Stimulated activated CD8-positive, alpha-beta memory T cell treated with anti-CD3 and anti-CD28 coated beads, Interleukin-7, amount 100 ng/mL, for 48 hours (primary cell): ENCODE measurements around the gene MEX3D.
A peak's percentile ranks its signal among the peaks of the same experiment; 100 is the strongest.
"Not testable (repeated sequence)": the region's sequence is repeated elsewhere in the genome, so short reads cannot be mapped to it uniquely, and the experiment has no call there.

Experiments used
- DNase-seq, 2 donors: peaks; one replicate each; pipeline ENCODE4 v3.0.0-alpha.2; 2020; ENCODE audit warnings: low read depth in 1 of 2; ENCODE audit errors: extremely low read depth in 1 of 2

MEX3D gene

DNA sequence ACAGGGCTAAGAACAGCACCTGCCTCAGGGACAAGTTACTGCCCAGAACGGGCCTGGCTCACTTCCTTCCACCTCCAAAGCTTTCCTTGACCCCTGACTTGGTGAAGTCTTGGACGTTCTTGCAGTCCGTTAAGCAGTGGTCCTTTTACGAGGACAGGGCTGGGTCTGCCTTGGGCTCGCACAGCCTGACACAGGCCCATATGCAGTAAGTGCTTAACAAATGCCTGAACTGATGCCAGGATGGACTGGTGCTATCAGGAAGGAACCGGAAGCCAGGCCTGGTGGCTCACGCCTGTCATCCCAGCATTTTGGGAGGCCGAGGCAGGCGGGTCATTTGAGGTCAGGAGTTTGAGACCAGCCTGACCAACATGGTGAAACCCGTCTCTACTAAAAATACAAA, 46.1 kb downstream of the MEX3D start:
- no peak for DNase-seq

DNA sequence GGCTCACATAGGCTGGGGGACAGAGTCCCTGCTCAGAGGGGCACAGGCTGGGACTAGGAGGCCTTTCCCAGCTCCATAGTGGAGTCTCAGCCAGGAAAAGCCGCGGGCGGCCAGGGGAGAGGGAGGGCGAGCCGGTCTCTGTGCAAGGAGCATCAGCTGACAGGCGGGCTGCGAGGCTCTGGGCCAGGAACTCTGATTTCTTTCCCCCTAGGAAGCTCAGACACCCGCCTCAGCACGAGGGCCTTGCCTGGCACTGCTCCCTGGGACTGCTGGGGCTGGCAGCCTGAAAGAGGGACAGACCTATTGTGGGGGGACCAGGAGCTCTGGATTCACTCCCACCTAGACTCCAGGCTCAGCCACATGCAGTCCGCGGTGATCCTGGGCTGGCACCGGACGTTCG, 46.5 kb downstream of the MEX3D start:
- DNase-seq, result no peak

DNA sequence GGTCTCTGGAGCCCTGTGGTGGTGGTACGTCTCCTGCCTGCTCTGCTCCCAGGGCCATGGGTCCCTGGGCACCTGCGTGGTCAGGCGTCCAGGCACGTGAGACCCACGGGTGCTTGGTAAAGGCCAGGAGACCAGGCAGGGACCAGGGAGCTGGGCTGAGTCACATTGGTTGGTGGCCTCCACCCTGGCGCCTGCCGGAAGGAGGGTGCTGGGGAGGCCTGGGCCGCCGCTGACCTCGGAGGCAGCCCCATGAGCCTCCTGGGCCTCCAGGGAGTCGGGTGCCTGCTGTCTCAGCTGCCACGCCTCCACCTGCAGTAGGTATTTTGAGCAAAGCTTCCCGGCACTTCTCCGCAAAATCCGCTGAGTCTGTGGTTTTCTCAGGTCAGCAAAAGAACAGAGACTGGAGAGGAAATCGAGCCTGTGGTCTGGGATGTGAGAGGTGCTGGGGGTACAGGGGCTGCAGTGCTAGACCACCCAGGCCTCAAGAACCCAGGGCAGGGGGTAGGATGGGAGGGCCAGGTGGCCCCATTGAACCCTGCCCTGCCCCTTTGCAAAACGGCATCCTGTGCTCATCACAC, 47.8 kb downstream of the MEX3D start:
- DNase-seq, result no peak

DNA sequence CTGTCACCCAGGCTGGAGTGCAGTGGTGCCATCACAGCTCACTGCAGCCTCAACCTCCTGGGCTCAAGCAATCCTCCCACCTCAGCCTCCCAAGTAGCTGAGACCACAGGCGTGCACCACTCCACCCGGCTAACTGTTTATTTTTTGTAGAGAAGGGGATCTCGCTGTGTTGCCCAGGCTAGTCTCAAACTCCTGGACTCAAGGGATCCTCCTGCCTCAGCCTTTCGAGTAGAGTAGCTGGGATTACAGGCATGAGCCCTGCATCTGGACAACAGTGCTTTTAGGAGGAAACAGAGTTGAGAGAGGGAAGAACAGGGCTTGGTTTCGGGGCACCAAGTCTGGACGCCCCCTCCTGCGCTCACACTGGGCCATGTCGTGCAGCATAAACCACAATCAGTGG, 48.3 kb downstream of the MEX3D start:
- not testable (repeated sequence) for DNase-seq

DNA sequence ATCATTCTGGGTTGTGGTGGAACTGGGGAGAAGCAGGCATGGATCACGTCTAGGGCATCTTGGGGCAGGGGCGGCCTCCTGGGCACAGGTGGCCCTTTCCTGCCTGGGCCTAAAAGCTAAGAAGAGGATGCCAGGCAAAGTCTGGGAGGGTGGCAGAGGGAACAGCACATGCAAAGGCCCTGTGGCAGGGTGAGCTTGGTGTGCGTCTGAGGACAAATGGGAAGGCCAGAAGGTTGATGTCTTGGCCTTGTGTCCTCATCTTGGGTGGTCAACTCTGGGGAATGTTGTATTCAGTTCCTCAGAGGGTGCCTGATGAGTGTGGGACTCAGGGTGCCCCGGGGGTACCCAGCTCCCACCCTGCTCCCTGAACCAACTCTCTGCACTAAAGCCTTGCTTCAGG, 49.7 kb downstream of the MEX3D start:
- no peak for DNase-seq

DNA sequence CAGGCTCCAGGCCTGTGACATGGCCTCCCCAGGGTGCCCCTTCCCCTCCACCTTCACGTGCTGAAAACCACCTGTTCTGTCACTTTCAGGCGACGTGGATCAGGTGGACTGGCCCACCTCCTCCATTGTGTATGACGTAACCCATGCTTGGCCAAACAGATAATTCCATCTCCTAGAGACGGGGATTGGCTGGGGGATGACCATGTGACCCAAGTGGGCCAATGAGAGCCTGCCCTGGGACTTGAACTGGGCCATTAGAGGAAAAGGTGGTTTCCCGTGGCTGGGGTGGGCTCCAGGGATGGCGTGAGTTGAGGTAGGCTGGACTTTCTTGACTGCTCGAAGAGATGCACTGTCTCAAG, 51.8 kb downstream of the MEX3D start:
- no peak for DNase-seq

DNA sequence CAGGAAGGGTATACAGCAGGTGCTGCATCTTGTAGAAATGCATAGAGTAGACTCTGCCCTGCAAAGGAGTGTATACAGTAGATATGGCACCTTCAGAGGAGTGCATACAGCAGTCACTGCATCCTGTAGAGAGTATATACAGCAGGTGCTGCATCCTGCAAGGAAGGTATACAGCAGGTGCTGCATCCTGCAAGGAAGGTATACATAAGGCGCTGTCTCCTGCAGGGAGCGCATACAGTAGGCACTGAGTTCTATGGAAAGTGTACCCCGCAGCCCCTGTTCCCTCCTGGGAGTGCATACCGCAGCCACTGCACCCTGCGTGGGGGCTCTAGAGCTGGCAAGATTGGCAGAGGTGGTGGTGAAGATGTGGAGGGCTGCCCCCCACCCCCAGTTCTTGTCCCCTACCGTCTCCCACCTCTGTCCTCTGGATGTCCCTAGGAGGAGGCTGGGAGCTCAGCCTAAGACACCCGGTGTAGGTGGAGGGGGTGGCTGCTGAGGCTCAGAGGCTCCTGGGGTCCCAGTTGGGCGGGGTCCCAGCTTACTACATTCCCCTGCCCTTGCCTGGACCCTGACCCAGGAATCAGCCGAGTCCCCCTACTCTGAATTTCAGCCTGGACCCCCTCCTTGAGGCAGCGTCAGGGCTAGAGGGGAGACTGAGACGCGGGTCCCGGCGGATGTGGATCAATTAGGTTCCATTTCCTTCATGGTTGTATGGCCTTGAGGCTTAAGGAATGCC, 53.0 kb downstream of the MEX3D start:
- no peak for DNase-seq

DNA sequence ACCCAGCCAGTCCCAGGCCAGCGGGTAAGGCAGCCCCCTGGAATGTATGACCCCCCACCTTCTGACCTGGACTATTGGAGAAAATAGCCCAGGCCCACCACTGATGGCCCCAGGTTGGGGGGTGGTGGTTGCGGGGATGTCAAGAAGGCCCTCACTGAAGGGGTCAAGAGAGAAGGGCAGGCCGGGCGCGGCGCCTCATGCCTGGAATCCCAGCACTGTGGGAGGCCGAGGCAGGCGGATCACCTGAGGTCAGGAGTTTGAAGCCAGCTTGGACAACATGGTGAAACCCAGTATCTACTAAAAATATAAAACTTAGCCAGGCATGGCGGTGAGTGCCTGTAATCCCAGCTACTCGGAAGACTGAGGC, 53.8 kb downstream of the MEX3D start:
- DNase-seq, result no peak

DNA sequence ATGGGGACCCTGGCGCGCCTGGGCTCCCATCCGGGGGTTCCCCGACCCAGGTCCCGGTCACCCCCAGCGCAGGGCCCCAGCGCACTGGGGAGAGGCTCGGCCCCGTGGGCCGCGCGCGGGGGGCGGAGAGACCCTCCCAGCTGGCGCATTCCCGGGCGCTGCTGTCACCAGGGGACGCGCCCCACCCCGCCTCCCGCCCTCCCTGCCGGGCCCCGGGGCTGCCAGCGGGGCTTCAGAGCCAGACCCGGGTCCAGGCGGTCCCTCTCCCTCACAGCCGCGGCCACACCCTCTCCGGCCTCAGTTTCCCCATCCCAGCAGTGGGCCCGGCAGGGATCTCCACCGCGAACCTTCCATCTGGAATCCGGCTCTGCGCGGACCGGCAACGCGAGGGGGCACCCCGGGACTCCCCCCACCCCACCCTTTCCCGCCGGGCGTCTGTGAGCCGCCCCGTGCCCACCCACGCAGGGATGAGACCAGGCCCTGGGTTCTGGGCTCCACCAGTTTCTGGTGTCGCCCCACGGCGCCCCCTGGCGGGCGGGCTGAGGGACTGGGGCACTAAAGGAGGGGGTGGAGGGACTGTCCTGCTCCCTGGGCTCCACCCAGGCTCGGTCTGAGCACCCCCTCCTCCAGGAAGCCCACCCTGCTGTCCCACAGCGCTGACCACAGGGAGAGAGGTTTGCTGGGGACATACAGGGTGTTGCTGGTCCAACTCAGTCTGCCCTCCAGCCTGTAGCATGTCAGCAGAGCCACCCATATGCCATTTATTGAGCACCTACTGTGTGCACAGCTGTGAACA, 54.4 kb downstream of the MEX3D start:
- peak in 1 of 2 donors; percentile 62 for DNase-seq

DNA sequence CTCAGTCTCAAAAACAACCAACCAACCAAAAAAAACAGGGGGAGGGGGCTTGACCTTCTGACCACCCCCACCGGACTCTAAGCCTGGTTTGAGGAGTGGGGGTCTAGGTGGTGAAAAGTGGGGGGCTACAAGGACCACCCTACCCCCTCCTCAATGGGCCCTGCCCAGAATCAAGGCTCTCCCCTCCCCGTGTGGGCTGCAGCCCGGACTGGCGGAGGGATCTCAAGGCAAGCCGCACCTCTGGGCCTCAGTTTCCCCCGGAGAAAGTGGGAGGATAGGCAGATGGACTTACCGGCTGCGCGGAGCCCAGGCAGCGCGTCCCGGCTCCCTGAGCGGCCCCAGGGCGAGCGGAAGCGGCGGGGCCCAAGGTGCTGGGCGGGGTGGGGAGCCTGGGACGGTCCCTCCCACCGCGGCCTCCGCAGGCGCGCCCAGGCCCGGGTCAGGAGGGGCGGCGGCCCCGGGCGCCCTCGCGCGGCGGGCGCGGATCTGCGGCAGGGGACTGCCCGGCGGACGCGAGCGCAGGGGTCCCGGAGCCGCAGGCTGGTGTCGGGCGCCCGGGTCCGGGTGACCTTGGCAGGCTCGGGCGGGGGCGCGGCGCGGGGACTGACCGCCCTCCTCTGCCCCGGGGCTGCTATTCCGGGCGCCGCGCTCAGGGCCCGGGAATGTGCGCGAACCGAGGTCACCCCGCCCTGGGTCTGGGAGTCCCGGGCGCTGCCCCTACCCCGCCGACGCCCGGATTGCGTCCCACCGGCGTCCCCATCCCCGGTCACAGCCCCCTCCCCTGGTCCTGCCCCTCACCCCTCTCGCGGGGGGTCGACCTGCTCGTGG, 55.2 kb downstream of the MEX3D start, which contains the start of gene ADAMTSL5:
Gene ADAMTSL5, minus strand, starts transcription at position 349 of the 828 bp plus-strand sequence. CDS start 2,076 bp downstream, outside the sequence.
- DNase-seq, result peak; percentile 56 to 57

DNA sequence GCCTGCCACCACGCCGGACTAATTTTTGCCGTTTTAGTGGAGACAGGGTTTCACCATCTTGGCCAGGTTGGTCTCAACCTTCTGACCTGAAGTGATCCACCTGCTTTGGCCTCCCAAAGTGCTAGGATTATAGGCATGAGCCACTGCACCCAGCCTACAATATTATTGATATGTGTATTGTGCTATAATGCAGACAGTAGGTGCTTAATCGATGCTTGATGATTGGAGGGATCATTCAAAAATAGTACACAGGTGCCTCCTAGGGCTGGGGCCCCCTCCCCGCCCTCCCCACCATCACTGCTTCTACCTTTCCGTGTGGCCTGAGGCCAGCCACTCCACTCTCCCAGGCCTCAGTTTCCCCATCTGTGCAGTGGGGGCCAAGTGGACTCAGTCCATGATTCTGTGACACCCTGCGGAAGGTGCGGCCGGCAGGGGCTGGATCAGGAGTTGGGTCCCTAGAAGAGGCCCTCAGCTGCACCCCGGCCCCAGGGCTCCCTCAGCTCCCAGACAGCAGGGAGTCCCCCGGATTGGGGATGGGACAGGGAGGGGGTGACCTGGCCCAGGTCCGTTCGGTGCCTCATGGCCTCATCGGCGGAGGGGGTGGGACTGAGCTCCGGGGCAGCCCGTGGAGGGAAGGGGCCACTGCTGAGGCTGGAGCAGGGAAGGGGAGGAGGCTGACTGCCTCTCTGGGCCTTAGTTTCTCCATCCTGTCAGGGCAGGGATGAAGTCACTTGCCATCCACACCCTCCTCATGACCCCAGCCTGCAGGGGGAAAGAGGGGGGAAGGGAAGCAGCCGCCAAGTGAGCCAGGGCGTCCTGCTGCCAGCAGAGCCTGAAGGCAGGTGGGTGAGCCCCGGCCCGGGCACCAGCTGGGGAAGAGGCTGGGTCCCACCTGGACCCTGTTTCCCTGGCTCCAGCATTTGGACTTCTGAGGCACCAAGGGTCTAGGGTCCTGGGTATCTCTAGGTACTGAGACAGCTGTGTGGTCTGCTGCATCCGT, 56.5 kb downstream of the MEX3D start:
- no peak for DNase-seq

DNA sequence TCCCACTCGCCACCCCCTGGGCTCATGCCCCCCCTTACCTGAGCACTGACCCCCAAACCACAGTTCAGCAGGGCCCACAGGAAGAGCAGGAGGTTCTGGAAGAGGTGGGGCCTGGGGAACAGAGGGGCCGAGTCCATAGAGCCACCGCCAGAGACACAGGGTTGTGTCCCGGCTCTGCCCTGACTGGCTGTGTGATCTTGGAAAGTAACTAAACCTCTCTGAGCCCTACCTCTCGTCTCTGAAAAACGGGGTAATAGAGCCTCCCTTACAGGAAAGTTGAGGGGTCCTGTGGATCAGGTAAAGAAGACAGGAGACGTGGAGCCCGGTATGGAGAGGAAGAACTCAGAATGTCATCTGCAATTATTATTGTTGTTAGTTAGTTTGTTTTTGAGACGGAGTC, 57.3 kb downstream of the MEX3D start:
- no peak for DNase-seq

DNA sequence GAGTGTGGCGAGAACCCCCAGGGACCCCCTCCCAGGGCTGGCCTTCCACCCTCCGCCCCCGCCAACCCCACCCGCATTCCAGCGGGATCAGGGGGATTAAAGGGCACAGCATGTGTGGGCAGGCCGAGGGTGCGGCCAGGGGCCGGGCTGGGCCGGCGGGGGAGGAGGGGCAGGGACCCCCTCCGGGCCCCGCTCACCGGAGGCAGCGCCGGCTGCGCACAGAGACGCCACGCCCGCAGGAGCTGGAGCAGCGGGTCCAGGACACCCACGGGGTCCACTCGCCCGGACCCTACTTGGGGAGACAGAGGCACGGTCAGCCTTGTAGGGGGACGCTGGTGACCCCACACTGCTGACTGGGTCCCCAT, 57.7 kb downstream of the MEX3D start:
- DNase-seq, result no peak

DNA sequence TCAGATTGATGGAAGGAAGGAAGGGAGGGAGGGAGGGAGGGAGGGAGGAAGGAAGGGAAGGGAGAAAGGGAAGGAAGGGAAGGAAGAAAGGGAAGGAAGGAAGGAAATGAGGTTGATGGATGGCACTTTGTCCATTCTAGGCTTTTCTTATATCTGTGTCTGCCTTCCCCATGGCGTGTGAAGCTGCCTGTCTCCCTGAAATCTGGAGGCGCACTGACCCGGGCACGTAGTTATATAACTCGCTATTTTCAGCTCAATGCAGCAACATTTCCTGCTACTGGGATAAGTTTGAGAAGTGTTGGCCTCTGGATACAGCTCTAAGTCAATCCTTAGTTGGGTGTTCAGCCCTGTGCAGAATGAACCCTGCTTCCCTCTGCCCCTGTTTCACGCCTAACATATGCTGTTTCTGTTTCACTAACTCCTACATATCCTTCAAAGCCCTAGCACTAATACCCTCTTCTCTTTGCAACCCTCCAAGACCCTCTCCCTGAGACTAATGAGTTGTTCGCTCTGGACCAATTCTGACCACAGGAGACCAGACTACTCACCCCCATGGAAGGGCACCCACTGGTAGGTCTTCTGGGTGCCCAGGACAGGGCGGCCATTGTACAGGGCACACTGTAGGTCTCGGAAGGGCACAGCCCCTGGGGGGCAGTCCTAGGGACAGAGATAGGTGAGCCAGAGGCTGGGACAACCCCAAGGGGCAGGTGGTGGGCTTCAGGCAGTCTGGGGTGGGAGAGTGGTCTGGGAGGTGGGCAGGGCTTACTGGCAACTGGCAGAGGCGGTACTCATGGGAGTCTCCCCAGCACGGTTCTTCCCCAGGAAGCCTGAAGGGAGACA, 58.3 kb downstream of the MEX3D start:
- no peak for DNase-seq

DNA sequence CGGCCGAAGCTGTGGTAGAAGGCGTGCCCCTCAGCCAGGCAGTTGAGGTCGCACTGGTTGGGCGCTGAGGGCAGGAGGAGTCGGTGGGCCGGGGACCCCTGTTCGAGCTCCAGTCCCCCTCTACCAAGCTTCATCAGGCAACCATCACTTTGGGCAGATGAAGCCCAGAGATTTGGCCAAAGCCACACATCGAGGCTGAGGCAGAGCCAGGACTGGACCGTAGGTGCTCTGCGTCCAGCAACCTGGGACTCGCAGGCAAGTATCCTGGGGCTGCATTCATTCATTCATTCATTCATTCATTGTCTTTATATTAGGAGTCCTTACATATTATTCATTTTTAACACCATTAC, 59.6 kb downstream of the MEX3D start:
- DNase-seq, result no peak

DNA sequence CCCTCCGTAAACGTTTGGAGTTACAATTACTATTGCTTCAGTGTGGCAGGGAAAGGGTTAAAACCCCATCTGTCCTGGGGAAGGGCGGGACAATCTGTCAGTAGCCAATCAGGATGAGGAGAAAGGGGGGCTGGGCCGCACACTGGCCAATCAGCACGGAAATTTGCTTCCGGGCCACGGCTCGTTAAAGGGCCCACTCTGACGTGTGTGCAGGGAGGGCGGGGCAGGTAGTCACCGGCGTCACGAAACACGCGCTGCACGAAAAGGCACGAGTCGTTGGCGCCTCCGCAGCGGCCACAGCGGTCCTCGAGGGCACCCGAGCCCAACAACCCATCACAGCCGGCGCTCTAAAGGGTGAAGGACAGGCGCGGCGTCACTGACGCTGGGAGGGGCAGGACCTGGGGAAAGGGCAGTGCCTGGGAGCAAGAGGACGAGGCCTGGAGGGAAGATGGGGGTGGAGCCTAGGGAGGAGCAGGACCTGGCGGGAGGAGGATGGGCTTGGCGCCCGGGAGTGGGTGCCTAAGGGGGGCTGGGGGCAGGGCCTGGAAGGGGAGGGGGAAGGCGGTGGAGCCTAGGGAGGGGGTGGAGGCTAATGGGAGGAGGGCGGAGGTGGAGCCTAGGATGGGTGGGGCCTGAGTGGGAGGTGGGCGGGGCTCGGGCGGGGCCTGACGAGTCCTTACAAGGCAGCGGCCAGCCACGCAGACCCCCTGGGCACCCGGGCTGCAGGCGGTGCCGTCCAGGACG, 60.2 kb downstream of the MEX3D start:
- DNase-seq, result peak; percentile 69 to 89

DNA sequence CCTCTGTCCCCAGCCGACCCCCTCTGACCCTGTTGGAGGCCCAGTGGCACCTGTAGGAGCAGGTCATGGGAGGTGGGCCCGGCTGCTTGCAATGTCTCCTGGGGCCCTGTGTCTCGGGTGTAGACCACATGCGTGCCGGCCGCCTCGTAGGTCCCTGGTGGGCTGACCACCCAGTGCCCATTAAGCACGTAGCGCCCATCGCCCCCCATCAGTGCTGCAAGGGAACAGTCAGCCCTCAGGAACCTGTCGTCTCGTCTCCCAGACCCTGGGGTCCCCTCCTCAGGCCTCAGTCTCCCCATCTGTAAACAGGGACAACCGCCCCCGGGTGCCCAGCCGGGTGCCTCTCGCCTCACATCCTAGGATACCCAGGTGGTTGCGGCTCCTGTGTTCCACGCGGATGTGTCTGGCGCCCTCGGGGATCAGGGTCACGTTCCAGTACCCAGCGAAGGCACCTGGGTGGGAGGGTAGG, 60.9 kb downstream of the MEX3D start:
- no peak for DNase-seq
